Suprapubic skin (tissue), 4 donors: Measurements from ENCODE around the gene PLXNA4. TPM values are rescaled to one million over a fixed set of nuclear protein-coding genes. Genes with fewer than 3 reads are reported as not detected.

Experiments
- DNase-seq, 2 donors: peaks; one replicate each; pipeline ENCODE4 v3.0.0-alpha.2; 2019; ENCODE audit warnings: low spot score in 2 of 2
- H3K27ac ChIP-seq: fragments of 200-600 bp; sonication (generic); one replicate; pipeline ENCODE4 v1.5.1; 2019
- H3K27me3 ChIP-seq: fragments of 200-600 bp; sonication (generic); one replicate; pipeline ENCODE4 v1.5.1; 2019
- H3K36me3 ChIP-seq: fragments of 200-600 bp; sonication (generic); one replicate; pipeline ENCODE4 v1.5.1; 2019
- H3K4me1 ChIP-seq: fragments of 200-600 bp; sonication (generic); one replicate; pipeline ENCODE4 v1.5.1; 2019
- H3K4me3 ChIP-seq: fragments of 200-600 bp; sonication (generic); one replicate; pipeline ENCODE4 v1.5.1; 2019; ENCODE audit warnings: mild to moderate bottlenecking
- H3K9me3 ChIP-seq: fragments of 200-600 bp; sonication (generic); one replicate; pipeline ENCODE4 v1.5.1; 2019
- CTCF ChIP-seq, 2 donors: fragments of 200-600 bp in 1 of 2; fragments of 450-650 bp in 1 of 2; sonication (generic) in 1 of 2; IDR thresholded peaks; one replicate each; pipeline ENCODE4 v1.5.1; 2016 to 2019; ENCODE audit warnings: antibody characterized with exemption in 2 of 2, mild to moderate bottlenecking in 1 of 2, moderate library complexity in 1 of 2
- EP300 ChIP-seq: sonication (generic); formaldehyde crosslinking; IDR thresholded peaks from one replicate; pipeline ENCODE4 v1.6.1; 2017; ENCODE audit warnings: antibody characterized with exemption
- POLR2A ChIP-seq, 2 donors: fragments of 450-650 bp; IDR thresholded peaks; one replicate each; pipeline ENCODE4 v1.6.1; 2017; ENCODE audit warnings: antibody characterized with exemption in 2 of 2, mild to moderate bottlenecking in 2 of 2, moderate library complexity in 2 of 2
- POLR2AphosphoS5 ChIP-seq, 3 donors: sonication (generic); formaldehyde crosslinking; IDR thresholded peaks; one replicate each; pipeline ENCODE4 v1.6.1; 2017; ENCODE audit warnings: antibody characterized with exemption in 3 of 3
- WGBS: methylation state at CpG from one replicate; pipeline ENCODE4 v1.1.5; 2018; 5-methylcytosine and 5-hydroxymethylcytosine counted together
- total RNA-seq, 4 donors: library from RNA; depleted of rRNA; stranded (reverse); fragments of >200 nt; gene quantifications; one replicate each; pipeline ENCODE4 v1.1.0, GENCODE V29; 2016

The PLXNA4 gene
- total RNA-seq, 4 donors from 2014 or later = 5.4 to 10.7 (median 7.1) TPM

GRCh38 chr7:132115758-132116157 lies 460.5 kb downstream of the PLXNA4 start:
- no peaks in the 10 kb centered on the region for H3K4me1 ChIP-seq
- H3K27ac ChIP-seq = no peak overlapping the region
- H3K36me3 ChIP-seq = no peaks in the 10 kb centered on the region
- TF ChIP-seq CTCF (IDR thresholded peaks at IDR 0.05) (no peak), POLR2AphosphoS5 (IDR thresholded peaks at IDR 0.05) (no peak), POLR2A (IDR thresholded peaks at IDR 0.05) (no peak), EP300 (no peak)
- no peaks in the 10 kb centered on the region for H3K9me3 ChIP-seq
- H3K4me3 ChIP-seq = no peak overlapping the region
- no peaks in the 10 kb centered on the region for H3K27me3 ChIP-seq
- 94% methylated on average over 2 of the region's 2 CpGs for WGBS
- DNase-seq = no peak

- H3K9me3 ChIP-seq = no peaks in the 10 kb centered on the region
These were observed 461.2 kb downstream of the PLXNA4 start for GRCh38 chr7:132115028-132115427.

DNA sequence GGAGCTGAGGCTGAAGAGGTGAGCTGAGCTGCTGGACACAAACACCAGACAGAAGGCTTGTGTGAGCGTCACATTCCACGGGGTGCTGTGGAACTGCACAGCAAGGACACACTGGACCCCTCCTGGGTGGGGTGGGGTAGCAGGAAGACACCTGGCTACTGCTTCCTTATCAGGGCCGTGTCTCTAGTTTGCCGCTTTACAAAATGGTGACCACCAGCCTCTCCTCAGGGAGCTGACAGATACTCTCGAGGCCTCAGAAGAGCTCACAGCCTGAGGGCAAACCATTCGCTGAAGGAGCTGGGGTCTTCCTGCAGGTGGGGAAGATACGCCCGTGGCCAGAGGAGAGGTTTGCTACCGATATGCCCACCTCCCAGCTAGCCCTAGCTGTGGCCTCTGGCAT lies 461.9 kb downstream of the PLXNA4 start:
- H3K4me1 ChIP-seq = no peaks in the 10 kb centered on the region
- H3K27me3 ChIP-seq = no peaks in the 10 kb centered on the region
- no peak overlapping the region for H3K27ac ChIP-seq
- WGBS = 89% methylated on average over 9 of the region's 9 CpGs
- no peaks in the 10 kb centered on the region for H3K9me3 ChIP-seq
- no peak for TF ChIP-seq POLR2A (IDR thresholded peaks at IDR 0.05)
- no peak for TF ChIP-seq EP300
- TF ChIP-seq POLR2AphosphoS5 (IDR thresholded peaks at IDR 0.05) = no peak
- no peak for TF ChIP-seq CTCF (IDR thresholded peaks at IDR 0.05)
- DNase-seq = no peak
- H3K4me3 ChIP-seq = no peak overlapping the region
- no peaks in the 10 kb centered on the region for H3K36me3 ChIP-seq

More at GRCh38 chr7:132115028-132115427, 461.2 kb downstream of the PLXNA4 start:
- Histone ChIP-seq H3K4me3 (no peak overlapping the region), H3K27ac (no peak overlapping the region), H3K27me3 (no peaks in the 10 kb centered on the region), H3K36me3 (no peaks in the 10 kb centered on the region), H3K4me1 (no peaks in the 10 kb centered on the region)
- DNase-seq = no peak
- 83% methylated on average over 4 of the region's 4 CpGs for WGBS
- TF ChIP-seq POLR2A (IDR thresholded peaks at IDR 0.05) (no peak), CTCF (IDR thresholded peaks at IDR 0.05) (no peak), EP300 (no peak), POLR2AphosphoS5 (IDR thresholded peaks at IDR 0.05) (no peak)

DNA sequence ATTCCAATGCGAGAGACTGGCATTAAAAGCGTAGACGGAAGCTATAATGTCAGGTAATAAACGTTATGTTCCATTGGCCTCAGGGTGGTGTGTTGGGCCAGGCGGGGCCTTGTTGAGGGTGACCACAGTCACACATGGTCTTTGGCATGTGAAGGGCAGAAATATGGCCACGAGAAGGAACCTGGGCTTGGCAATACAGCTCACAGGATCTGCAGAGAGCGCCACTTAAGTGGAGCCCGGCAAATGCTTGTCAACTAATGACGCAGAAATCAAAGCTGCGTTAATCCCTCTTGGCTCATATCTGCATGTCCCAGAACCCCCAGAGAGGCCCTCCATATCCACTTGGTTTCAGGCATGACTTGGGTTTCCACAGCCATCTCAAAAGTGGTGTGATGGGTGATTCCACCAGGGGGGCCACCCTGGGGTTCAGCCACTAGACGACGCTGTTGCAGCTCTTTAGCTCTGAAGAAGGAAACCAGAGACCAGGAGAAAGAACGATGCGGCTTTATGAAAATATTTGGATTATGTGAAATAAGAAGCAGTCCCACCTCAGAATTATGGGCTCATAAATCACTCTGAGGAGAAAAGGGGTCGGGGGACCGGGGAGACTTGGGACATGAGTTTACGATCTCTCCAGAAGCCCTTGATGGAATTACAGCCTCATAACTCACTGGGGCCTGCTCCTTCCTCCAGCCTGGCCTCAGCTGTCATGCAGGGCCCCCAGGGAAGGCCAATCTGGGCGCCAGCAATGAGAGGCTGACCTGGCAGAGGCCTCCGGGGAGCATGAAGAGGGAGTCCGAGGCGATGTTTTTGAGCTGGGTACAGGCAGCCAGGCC lies 462.5 kb downstream of the PLXNA4 start:
- TF ChIP-seq EP300 = no peak
- TF ChIP-seq POLR2A (IDR thresholded peaks at IDR 0.05) = no peak
- no peak for TF ChIP-seq CTCF (IDR thresholded peaks at IDR 0.05)
- no peak for TF ChIP-seq POLR2AphosphoS5 (IDR thresholded peaks at IDR 0.05)
- Histone ChIP-seq H3K27me3 (no peaks in the 10 kb centered on the region), H3K36me3 (no peaks in the 10 kb centered on the region), H3K27ac (no peak overlapping the region), H3K9me3 (no peaks in the 10 kb centered on the region), H3K4me3 (no peak overlapping the region), H3K4me1 (no peaks in the 10 kb centered on the region)
- WGBS = 76% methylated on average over 20 of the region's 21 CpGs
- DNase-seq = no peak

DNA sequence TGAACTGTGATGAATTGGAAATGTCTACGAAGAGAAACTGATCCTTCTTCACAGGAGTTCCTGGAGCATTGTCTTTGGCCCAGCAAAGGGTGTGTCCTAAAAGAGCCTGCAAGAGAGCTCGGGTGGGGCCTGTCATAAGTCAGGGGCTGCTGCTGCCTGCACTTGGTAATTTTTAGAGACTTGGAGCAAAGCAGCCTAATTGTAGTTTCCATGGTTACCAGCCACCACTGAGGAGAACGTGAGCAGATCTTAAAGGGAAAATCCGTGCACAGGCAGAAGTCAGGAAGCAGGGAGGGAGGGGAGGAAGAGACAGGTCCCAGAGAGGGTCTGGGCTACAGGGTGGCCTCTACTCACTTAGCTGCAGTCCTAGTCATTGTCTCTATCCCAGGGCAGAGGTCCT lies 463.6 kb downstream of the PLXNA4 start:
- Histone ChIP-seq H3K9me3 (no peaks in the 10 kb centered on the region), H3K36me3 (no peaks in the 10 kb centered on the region), H3K27me3 (no peaks in the 10 kb centered on the region), H3K4me3 (no peak overlapping the region), H3K4me1 (no peaks in the 10 kb centered on the region), H3K27ac (no peak overlapping the region)
- DNase-seq = no peak
- 57% methylated on average over 4 of the region's 4 CpGs for WGBS
- TF ChIP-seq CTCF (IDR thresholded peaks at IDR 0.05) (no peak), POLR2A (IDR thresholded peaks at IDR 0.05) (no peak), EP300 (no peak), POLR2AphosphoS5 (IDR thresholded peaks at IDR 0.05) (no peak)
